GM13976 (cell line): ENCODE measurements around the gene IGF2R.
"Not testable (repeated sequence)": the region's sequence is repeated elsewhere in the genome, so short reads cannot be mapped to it uniquely, and the experiment has no call there.

ENCODE experiments used
- DNase-seq: peaks from one replicate; pipeline ENCODE4 v3.0.0; 2012; ENCODE audit warnings: low spot score
- in situ Hi-C: fragments of 300-500 bp; cut with MboI; formaldehyde crosslinking; loops from one replicate; pipeline ENCODE4 v1.12.0; 2022; ENCODE audit warnings: low sequenced_read_pairs, mixed read lengths, inconsistent platforms; ENCODE audit not compliant: unreplicated experiment
- TF ChIP-seq, protein P1 (sequence below): IDR thresholded peaks from 2 replicates; pipeline ENCODE4 v1.5.1; 2012; ENCODE audit warnings: borderline replicate concordance, mild to moderate bottlenecking; ENCODE audit not compliant: insufficient read depth; ENCODE audit errors: extremely low read depth, missing control alignments, control extremely low read depth

The IGF2R gene

DNA sequence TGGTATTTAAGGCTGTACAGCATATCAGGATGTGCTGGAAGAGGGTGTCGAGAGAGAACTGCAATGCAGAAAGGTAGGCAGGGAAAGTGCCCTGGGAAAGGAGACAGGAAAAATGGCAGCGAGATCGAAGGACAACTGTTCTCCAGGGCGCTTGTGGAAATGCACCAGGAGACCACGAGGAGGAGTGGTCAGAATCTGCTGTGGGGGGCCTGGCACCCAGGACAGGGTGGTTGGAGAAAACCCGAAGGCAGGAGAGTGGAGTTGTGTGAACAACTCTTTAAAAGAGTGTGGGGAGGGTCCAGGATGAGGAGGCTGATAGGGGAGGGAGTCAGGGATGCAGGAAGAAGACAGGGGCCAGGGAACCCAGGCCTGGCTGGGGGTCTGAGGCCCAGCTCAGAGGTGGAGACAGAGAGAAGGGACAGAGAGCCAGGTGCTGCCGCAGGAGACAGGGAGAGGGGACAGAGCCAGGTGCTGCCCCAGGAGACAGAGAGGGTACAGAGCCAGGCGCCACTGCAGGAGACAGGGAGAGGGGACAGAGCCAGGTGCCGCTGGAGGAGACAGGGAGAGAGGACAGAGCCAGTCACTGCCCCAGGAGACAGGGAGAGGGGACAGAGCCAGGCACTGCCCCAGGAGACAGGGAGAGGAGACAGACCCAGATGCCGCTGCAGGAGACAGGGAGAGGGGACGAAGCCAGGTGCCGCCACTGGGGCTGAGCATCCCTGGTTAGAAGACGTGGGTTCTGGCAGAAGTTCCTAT, 162.0 kb downstream of the IGF2R start:
- in situ Hi-C loops: loop anchor here (25.0 kb wide), 1 partner anchor 331 kb away; no protein-coding TSS in a partner anchor
- no peak for DNase-seq
- TF ChIP-seq, protein P1, sequence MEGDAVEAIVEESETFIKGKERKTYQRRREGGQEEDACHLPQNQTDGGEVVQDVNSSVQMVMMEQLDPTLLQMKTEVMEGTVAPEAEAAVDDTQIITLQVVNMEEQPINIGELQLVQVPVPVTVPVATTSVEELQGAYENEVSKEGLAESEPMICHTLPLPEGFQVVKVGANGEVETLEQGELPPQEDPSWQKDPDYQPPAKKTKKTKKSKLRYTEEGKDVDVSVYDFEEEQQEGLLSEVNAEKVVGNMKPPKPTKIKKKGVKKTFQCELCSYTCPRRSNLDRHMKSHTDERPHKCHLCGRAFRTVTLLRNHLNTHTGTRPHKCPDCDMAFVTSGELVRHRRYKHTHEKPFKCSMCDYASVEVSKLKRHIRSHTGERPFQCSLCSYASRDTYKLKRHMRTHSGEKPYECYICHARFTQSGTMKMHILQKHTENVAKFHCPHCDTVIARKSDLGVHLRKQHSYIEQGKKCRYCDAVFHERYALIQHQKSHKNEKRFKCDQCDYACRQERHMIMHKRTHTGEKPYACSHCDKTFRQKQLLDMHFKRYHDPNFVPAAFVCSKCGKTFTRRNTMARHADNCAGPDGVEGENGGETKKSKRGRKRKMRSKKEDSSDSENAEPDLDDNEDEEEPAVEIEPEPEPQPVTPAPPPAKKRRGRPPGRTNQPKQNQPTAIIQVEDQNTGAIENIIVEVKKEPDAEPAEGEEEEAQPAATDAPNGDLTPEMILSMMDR: no peak

DNA sequence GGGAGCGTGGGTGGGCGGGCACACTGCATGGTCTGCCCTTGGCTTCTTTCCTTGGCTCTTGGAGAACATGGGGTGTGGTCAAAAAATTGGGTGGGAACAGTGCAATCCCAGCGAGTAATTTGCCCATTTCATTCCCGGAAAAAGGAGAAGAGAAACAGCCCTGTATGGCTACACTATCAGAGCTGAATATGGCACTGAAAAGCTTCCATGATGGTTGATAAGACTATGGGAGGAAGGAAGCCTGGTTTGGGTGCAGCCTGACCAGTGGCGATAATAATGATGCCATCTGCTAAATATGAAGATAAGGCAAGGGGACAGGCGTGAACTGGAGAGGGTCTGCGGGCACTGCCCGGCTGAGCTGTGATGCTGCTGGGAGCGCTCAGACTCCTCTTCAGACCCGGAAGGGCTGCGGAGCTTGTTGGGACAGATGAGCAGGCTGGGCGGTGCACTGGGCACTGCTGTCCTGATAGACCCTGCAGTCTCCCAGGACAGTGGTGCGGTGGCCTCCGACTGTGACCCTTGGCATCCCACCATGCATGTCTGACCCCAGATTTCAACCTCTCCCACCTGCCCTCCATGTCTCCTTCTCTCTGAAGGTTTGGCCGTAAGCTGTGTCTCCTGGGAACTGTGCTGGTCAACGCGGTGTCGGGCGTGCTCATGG, 162.9 kb downstream of the IGF2R start:
- TF ChIP-seq, protein P1: no peak
- in situ Hi-C loops: loop anchor here (25.0 kb wide), 1 partner anchor 331 kb away; no protein-coding TSS in a partner anchor
- DNase-seq: peak; percentile 22

DNA sequence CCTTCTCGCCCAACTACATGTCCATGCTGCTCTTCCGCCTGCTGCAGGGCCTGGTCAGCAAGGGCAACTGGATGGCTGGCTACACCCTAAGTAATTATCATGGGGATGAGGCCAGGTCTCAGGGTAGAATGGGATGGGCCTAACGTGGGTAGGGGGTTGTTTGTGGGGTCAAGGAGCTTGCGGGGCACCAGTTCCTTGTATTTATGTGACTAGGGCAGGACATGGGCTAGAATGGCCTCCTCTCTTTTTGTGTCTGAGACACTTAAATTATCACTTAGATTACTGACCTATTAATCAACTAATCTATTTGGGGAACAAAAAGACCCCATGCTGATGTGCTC, 163.4 kb downstream of the IGF2R start:
- peak; percentile 29 for DNase-seq
- in situ Hi-C loops: loop anchor here (25.0 kb wide), 1 partner anchor 330 kb away; no protein-coding TSS in a partner anchor
- TF ChIP-seq, protein P1: no peak

DNA sequence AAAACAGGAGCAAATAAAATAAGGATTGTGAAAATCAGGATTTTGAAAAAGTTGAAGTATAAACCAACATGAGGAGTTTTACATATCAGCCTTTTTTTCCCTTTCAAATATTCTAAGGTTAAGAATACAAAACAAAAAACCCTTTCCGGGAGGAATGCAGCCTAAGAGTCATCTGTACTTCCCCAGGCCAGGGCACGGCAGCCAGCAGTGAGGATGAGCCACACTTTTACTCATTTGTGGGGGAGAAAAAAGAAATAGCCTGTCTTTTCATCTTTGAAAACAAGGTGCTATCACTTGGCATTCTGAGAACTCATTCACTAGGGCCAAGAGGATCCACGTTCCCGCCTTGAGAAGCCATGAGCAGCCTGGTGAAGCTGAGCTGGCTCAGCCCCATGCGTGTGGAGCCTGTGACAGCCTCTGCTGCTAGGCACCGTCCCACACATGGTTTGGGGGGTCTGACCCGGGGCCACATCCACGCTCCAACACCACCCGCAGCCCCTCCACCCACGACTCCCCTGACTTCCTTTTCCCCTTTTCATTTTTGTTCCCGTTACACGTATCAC, 164.0 kb downstream of the IGF2R start:
- TF ChIP-seq, protein P1: no peak
- in situ Hi-C loops: loop anchor here (25.0 kb wide), 1 partner anchor 329 kb away; no protein-coding TSS in a partner anchor
- DNase-seq: peak; percentile 40

- peak; percentile 20 for DNase-seq
- TF ChIP-seq, protein P1: no peak
- in situ Hi-C loops: loop anchor here (25.0 kb wide), 1 partner anchor 329 kb away; no protein-coding TSS in a partner anchor
These were observed 164.8 kb downstream of the IGF2R start for GRCh38 chr6:160133441-160134336.

GRCh38 chr6:160134337-160134751, 165.5 kb downstream of the IGF2R start:
- not testable (repeated sequence) for DNase-seq
- in situ Hi-C loops: loop anchor here (25.0 kb wide), 1 partner anchor 328 kb away; no protein-coding TSS in a partner anchor
